ENCODE results near the gene ADAMTS2.

ADAMTS2 gene

GRCh38 chr5:179268399-179268952 is 76.8 kb downstream of the ADAMTS2 start:
- peak in 1 of 2 donors; percentile 3 for DNase-seq (ENCODE audit: low read depth in 1 of 2, low spot score in 1 of 2)

GRCh38 chr5:179267671-179268083 is 77.6 kb downstream of the ADAMTS2 start:
- no peak for DNase-seq (ENCODE audit: low read depth in 1 of 2, low spot score in 1 of 2)

DNA sequence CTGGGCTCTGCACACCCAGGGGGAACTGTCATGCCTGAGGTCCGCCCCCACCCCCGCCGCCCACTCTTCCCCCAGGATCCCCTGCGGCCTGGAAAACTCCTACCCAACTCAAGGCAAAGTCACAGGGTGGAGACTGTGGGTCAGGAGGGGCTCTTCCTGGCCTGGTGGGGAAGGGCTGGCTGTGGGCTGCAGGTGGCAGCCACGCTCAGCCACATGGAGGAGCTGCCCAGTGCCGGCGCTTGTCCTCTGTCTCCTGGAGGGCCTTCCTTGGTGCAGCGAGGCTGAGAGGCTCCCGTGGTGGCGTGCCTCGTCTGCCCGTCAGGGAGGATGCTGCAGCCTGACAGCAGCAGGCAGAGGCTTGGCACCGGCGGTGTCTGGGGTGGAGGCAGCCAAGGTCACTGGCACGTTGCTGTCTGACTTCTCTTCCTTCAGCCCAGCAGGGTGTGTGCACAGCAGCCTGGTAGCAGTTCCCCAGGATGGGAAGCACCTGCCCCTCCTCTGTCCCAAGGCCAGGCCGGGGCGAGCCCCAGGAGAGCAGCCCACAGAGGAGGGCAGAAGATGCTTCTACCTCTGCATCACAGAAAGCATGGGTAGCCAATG is 78.1 kb downstream of the ADAMTS2 start:
- peak in 1 of 2 donors; percentile 1 for DNase-seq (ENCODE audit: low read depth in 1 of 2, low spot score in 1 of 2)

DNA sequence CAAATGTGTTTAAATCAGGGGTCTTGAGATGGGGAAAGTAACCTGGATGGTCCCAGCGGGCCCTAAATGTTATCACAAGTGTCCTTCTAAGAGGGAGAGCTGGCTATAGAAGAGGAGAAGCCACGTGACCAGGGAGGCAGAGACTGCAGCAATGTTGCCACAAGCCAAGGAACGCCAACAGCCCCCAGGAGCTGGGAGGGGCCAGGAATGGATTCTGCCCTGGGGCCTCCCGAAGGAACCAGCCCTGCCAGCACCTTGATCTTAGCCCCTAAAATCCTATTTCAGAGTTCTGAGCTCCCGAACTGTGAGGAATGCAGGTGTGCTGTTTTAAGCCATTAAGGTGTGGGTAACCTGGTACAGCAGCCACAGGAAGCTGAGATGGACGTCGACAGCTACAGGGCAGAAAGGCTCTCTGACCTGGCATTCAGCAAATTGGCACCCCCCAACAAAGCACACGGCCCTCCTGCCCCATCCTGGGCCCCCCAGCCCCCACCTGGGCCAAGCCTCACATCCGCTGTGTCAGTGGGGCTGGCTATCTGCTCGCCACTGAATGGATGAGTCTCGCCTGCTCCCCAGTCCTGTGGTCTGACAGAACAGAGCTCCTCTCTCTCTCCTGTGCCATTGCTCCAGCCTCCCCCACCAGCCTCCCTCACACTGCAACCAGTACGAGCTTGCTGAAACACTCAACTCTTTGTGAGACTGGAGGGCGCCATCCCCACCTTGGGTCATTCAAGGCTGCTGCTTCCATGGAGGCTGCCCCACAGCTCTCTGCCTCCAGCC is 78.8 kb downstream of the ADAMTS2 start:
- no peak for DNase-seq (ENCODE audit: low read depth in 1 of 2, low spot score in 1 of 2)

DNA sequence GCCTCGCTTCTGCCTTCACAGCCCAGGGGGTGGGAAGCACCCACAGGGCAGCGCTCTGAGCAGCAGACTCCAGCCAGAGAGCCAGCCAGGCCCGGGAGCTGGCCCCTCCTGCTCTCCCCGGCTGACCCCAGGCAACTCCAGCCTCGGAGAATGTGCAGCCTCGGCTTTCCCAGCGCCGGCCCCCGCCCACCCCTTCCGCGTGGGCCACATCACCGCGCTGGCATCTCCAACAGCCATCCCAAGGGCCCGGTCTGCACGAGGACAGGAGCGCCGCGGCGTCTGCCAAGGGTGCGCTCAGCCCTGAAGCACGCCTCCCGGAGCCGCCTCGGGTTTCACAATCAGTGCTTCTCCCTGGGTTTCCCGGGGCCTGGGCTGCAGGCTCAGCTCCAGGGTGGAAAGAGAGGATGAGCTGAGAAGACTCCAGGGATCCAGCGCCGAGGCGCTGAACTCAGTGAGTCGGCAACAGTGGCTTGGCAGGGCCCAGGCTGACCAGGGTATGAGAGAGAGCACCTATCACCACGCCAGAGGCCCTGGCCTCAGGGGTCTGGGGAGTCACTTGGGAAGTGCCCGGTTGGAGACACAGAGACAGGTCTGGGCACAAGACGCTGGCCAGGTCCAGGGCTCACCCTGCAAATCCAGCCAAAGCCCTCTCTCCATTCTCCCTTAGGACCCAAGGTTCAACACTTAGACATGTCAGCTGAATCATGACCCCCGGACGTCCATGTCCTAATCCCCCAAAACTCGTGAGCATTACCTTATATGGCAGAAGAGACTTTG is 79.6 kb downstream of the ADAMTS2 start:
- DNase-seq (ENCODE audit: low read depth in 1 of 2, low spot score in 1 of 2), result no peak

- DNase-seq (ENCODE audit: low read depth in 1 of 2, low spot score in 1 of 2), result no peak
These were observed 80.3 kb downstream of the ADAMTS2 start for GRCh38 chr5:179264783-179265513.

DNA sequence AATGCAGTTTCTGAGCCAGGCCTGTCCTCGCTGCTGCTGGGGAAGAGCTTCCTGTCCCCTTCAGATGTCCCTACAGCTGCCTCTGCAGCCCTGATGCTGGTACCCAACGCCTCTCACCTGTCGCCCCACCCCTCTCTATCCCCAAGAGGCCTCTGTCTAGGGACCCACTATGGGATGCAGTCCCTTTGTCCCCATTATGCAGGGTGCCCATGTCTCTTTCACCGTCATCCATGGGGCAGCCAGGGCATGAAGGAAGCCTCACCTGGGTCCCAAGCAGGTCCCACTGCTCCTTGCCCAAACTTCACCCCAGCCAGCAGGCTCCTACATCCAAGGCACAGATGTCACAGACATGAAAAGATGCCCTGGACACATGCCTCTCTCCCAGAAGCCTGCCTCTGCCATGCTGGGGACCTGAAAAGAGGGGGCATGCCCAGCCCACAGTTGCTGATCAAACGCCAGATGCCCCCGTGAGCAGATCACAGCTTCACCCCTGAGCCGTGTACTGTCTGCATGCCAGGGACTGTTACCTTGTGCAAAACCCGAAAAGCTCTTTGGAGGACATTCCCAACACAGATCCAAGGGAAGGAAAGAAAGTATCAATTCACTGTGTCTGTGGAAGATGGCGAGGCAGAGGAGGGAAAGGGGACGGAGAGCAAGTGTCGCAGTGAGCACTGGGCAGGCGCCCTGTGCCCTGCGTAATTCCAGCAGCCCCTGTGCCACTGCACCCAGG is 81.0 kb downstream of the ADAMTS2 start:
- DNase-seq (ENCODE audit: low read depth in 1 of 2, low spot score in 1 of 2), result no peak

DNA sequence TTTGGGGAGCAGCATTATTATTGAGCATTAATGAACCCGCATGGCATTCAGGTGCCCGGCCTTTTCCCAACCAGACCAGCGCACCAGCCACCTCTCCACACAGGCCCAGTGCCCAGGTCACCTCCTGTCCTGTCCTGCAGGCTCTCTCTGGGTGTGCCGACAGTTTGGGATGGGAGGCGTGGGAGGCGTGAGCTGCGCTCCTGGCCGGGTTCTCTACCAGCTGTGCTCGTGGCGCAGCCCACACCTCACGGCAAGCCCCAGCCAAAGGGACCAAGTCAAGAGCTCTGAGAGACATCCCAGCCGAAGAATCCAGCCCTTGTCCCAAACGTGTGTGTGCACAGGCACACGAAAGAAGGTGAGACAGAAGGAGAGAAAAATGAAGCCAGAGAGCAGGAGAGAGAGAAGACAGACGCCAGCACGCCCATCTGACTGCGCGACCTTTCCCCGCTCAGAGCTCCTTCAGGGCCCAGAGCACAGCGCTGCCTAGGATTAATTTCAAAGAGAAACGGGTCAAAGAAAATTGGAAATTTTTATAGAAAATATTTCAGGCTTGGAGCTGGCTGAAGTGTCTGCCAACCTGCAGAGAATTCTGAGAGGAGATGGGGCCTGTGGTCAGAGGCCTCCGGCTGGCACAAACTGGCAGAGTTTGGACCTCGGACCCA is 81.7 kb downstream of the ADAMTS2 start:
- no peak for DNase-seq (ENCODE audit: low read depth in 1 of 2, low spot score in 1 of 2)

DNA sequence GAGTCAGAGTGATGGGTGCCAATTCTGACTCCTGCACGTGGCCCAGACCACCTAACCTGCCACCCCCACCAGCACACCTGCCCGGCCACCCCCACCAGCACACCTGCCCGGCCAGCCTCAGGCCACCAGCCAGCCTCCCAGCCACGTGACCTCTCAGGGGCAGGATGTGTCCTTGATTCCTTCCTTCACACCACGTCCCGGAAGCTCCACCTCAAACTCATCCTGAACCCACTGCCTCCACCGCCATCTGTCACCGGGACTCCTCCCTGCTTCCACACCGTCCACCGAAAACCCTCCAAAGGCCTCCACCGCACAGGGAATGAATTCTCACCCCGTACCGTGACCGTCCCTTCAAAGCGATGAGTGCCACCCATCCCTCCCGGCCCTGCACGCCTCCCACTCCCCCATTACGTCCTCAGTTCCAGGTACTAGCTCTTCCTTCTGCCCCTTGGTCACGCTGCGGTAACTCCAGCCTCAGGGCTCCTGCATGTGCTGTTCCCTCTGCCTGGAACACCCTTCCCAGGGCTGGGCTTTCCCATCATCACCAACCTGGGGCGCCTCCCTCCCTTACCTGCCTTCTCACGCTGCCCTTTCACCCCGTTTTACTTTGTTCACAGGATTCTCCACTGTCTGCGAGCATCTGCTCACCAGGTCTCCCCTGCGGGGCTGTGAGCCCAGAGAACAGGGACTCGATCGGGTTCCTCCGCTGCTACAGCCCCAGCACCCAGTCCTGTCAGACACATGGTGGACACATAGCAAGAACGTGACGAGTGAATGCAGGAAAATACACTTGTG is 82.9 kb downstream of the ADAMTS2 start:
- DNase-seq (ENCODE audit: low read depth in 1 of 2, low spot score in 1 of 2), result no peak

DNA sequence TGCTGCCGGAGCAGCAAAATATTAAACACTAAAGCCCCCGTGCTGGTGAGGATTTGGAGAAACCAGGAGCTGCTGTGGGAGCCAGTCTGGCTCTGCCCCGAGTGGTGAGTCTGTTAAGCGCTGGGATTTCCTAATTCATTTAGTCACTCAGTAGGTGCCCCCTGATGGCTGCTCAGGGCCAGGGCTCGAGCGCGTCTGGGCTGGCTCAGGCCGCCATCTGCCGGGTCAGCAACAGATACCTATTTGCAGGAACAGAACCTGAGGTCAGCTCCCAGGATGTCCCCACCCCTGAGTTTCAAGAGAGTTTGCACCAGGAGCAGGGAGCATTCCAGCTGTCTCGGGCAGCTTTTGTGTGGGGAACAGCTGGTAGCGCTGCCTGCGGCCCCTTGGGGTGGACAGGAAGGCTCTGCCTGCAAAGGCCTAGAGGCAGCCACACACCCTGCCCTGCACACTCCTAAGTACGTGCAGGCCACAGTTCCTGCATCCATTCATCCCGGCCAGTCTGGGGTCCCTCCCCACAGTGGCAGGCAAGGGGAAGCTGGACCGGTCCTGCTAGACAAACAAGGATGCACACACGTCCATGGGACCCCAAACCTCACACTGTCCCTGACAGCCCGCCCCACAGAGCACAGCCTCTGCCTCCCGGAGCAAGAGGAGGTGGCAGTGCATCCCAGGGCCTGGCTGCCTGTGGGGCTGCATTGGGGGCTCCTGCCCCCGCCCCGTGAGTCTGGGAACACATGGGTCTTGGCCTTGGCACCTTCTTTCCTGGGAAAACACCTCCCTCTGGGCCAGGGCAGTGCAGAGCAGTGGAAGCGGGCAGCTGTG is 83.7 kb downstream of the ADAMTS2 start:
- no peak for DNase-seq (ENCODE audit: low read depth in 1 of 2, low spot score in 1 of 2)

DNA sequence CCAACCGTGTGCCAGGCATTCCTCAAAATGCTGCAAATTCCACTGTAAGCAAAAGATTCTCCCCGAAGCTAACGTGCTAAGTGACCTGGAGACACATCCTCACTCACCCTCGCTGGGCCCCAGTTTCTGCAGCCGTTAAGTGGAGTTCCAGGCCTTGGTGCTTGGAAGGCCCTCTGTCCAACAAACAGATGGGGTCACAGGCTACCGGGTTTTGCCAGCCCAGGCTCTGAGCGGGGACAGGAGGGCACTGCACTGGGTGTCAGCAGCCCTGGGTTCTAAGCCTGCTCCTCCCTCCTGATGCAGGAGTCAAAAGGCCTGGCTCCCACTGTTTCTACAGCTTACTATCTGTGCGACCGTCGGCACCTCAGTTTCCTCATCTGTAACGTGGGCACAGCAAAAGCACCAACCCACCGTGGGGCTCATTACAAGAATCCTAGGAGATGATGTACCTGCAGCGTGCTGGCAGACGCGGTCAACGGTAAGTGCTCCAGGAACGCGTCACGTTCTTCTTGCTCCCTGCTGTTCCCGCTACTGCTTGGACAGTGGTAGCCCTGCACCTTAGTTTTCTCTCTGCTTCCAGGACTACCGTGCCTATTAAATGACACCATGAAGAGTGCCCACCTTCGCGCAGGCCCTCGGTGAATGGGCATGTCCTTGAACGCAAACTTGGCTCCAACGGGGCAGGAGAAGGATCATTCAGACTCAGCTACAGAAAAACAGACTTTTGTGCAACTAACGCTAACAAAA is 84.8 kb downstream of the ADAMTS2 start:
- no peak for DNase-seq (ENCODE audit: low read depth in 1 of 2, low spot score in 1 of 2)

DNA sequence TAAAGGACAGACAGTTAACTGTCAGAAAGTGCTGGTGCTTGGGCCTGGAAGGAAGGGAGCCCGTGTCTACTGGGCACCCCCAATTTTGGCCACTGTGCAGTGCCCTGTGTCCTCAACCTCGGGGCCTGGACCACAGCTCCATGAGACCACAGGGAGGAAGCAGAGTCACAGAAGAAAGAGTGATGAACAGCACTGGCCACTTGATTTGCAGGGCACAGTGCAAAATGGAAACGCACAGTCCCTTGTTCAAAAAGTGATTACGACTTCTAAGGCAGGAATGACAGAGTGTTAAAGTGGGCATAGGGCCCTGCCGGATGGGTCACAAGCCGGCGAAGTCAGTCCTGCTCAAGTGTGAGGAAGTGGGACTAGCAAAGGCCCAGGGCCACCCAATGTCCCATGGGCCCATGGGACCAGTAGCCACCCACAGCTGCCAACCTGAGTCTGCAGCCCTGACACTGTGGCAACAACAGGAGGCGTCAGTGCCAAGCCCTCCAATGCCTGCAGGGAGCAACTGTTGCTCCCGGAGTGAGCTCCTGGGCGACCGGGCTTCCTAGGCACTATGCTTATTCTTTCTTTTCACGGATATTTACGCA is 85.4 kb downstream of the ADAMTS2 start:
- DNase-seq (ENCODE audit: low read depth in 1 of 2, low spot score in 1 of 2), result no peak

GRCh38 chr5:179258922-179259730 is 86.1 kb downstream of the ADAMTS2 start:
- no peak for DNase-seq (ENCODE audit: low read depth in 1 of 2, low spot score in 1 of 2)

DNA sequence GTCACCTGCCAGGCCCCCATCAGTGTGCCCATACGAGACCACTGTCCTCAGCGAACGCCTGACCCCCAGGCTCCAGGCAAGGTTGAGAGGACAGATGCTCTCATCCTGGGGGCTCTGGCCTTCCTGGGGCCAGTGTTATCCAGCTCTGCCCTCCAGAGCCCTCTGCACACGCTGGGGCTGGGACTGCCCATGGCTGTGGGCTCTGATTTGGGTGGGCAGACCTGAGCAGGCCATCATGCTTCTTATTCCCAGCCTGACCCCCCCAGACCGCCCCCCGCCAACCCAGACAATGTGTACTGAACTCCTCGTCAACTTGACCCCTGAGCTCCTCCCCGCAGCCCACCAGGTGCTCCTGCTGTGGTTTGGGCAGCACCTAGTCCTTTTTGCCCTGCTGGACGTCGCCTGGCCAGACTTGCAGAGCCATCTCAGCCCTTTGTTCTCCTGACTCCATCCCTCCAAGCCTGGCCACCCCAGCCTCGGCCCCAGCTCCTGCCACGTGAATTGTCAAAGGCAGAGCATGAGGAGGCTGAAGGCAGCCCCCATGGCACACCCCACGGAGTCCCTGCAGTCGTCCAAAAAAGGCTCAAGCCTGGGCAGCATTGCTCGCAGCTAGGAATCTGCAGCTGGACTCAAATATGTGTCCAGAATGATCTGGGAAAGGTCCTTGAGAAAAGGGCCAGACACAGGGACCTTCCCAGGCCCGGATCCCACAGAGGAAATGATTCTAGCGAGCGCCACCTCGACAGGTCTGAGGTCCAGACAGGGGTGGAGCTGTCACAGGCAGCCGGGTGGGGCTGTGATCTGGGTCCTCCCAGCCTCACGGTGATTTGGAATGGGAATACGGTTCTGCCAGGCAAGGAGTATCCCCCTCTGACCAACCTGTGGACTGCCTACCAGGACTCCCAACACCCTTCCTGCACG is 87.0 kb downstream of the ADAMTS2 start:
- no peak for DNase-seq (ENCODE audit: low read depth in 1 of 2, low spot score in 1 of 2)

GRCh38 chr5:179257176-179257682 is 88.0 kb downstream of the ADAMTS2 start:
- no peak for DNase-seq (ENCODE audit: low read depth in 1 of 2, low spot score in 1 of 2)
